ENCODE measurements around the gene ZMYM4. TPM values are rescaled to one million over a fixed set of nuclear protein-coding genes. Genes with fewer than 3 reads are reported as not detected.

Gene ZMYM4
- total RNA-seq, 1 experiment from 2014 or later: 66.0 TPM

DNA sequence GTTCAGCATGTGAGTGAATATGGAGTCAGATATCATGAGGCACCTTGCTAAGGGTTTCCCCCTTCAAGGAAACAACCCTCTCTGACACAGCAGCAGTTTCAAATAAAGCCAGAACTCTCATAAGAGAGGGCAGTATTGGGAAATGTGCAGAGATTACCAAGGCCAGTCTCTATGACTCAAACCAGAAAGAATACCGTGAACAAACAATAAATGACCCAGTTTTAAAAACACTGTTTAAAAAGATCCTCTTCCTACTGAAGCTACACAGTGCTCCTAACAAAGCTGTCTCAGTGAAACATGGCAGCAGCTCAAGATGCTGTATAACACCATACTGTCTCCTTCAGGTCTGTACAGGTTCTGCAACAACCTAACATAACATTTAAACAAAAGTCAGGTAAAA lies 186.1 kb downstream of the ZMYM4 start:
- no peak overlapping the region for H2BK120ac ChIP-seq (ENCODE audit: low read depth, low read length, poor library complexity, severe bottlenecking)
- H3K9ac ChIP-seq (ENCODE audit: extremely low read depth, insufficient read length, low read length): no peak overlapping the region
- H3K4me2 ChIP-seq (ENCODE audit: insufficient read depth, insufficient read length, low read length): no peak overlapping the region
- H3K14ac ChIP-seq (ENCODE audit: insufficient read depth, low read length): no peak overlapping the region
- H2AK5ac ChIP-seq (ENCODE audit: insufficient read length, low read length): no peak overlapping the region
- H3K23me2 ChIP-seq (ENCODE audit: insufficient read length, low read depth, low read length, poor library complexity, severe bottlenecking): no peaks in the 10 kb centered on the region
- H3K56ac ChIP-seq (ENCODE audit: insufficient read length, low read depth, low read length): no peak overlapping the region
- no peak overlapping the region for H3K4me3 Mint-ChIP-seq
- peaks cover 17 to 48% (median 46%) of the 10 kb centered on the region in 3 experiments; a peak in 6 of 7 replicates for H3K36me3 Mint-ChIP-seq (ENCODE audit: insufficient read depth in 1 of 3, low read depth in 3 of 3)
- no peak overlapping the region for H3T11ph ChIP-seq (ENCODE audit: low read length)
- no peak overlapping the region for H3K27ac ChIP-seq (ENCODE audit: insufficient read length, low read depth, low read length)
- H2AFZ ChIP-seq (ENCODE audit: low read length): no peak overlapping the region
- no peak overlapping the region for H3K18ac ChIP-seq (ENCODE audit: insufficient read length, low read depth, low read length)
- DNase-seq: no peak
- no peak overlapping the region for H2BK20ac ChIP-seq (ENCODE audit: low read depth, low read length, poor library complexity, severe bottlenecking)
- no peaks in the 10 kb centered on the region for H4K20me1 ChIP-seq (ENCODE audit: control insufficient read depth, insufficient read depth, insufficient read length)
- H4K5ac ChIP-seq (ENCODE audit: insufficient read length, low read depth, low read length): no peak overlapping the region
- no peak overlapping the region for H2BK15ac ChIP-seq (ENCODE audit: low read depth, low read length)
- no peak overlapping the region for H4K91ac ChIP-seq (ENCODE audit: insufficient read length, low read depth, low read length)
- no peak overlapping the region for H3K4ac ChIP-seq (ENCODE audit: low read depth, low read length)
- H3K4me1 Mint-ChIP-seq: no peaks in the 10 kb centered on the region
- no peaks in the 10 kb centered on the region for H3K9me3 Mint-ChIP-seq
- no peak overlapping the region for H2BK12ac ChIP-seq (ENCODE audit: insufficient read length, low read depth, low read length)
- TF ChIP-seq, protein P1, sequence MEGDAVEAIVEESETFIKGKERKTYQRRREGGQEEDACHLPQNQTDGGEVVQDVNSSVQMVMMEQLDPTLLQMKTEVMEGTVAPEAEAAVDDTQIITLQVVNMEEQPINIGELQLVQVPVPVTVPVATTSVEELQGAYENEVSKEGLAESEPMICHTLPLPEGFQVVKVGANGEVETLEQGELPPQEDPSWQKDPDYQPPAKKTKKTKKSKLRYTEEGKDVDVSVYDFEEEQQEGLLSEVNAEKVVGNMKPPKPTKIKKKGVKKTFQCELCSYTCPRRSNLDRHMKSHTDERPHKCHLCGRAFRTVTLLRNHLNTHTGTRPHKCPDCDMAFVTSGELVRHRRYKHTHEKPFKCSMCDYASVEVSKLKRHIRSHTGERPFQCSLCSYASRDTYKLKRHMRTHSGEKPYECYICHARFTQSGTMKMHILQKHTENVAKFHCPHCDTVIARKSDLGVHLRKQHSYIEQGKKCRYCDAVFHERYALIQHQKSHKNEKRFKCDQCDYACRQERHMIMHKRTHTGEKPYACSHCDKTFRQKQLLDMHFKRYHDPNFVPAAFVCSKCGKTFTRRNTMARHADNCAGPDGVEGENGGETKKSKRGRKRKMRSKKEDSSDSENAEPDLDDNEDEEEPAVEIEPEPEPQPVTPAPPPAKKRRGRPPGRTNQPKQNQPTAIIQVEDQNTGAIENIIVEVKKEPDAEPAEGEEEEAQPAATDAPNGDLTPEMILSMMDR (conservative IDR thresholded peaks at IDR 0.05): no peak
- no peaks in the 10 kb centered on the region for H3K79me1 ChIP-seq (ENCODE audit: insufficient read depth, low read depth, low read length, poor library complexity, severe bottlenecking)
- H3K27me3 Mint-ChIP-seq (ENCODE audit: low read depth): no peaks in the 10 kb centered on the region
- no peak overlapping the region for H3K27ac Mint-ChIP-seq
- no peaks in the 10 kb centered on the region for H3K9me3 ChIP-seq (ENCODE audit: control insufficient read depth, low read depth, low read length)
- no CpG with 5 or more reads among the region's 1 CpG for WGBS (ENCODE audit: extremely low coverage, insufficient read length, low lambda C conversion rate)
- no peak overlapping the region for H4K8ac ChIP-seq (replicated peaks; ENCODE audit: insufficient read length, low read depth, low read length)
- no peaks in the 10 kb centered on the region for H3K4me1 ChIP-seq (ENCODE audit: insufficient read depth, low read length)
- no peaks in the 10 kb centered on the region for H3K27me3 ChIP-seq (ENCODE audit: insufficient read depth, low read length)
- no peak overlapping the region for H2BK5ac ChIP-seq (ENCODE audit: insufficient read length, low read length)
- H3K23ac ChIP-seq (ENCODE audit: insufficient read length, low read depth, low read length): no peak overlapping the region
- no peaks in the 10 kb centered on the region for H3K79me2 ChIP-seq (ENCODE audit: insufficient read depth, low read length)

All from H9 (cell line).